Measurements from ENCODE around the gene HDGFL3. TPM values are rescaled to one million over a fixed set of nuclear protein-coding genes. Genes with fewer than 3 reads are reported as not detected.

Gene HDGFL3
- 49.8 to 80.7 TPM (median 56.0 TPM) in 5 replicates for total RNA-seq (2022; extraction: Qiagen RNA extraction; ENCODE audit: low read depth)

GRCh38 chr15:83207660-83208366, at the start of gene HDGFL3:
Gene HDGFL3 (minus strand): TSS chr15:83207823. CDS start chr15:83207414, 409 bp downstream.

GRCh38 chr15:83106994-83107840, 100.4 kb downstream of the HDGFL3 start, which contains the start of gene TM6SF1:
Gene TM6SF1 (plus strand): TSS chr15:83107645. CDS start chr15:83107681, 36 bp downstream.

Other genes with a start within 250 kb of the HDGFL3 start
- 39.0 to 61.3 TPM (median 43.3 TPM) in 5 replicates for gene RAMAC, start 221.6 kb downstream of the HDGFL3 start, total RNA-seq (2022; extraction: Qiagen RNA extraction; ENCODE audit: low read depth)
- gene C15orf40, start 196.2 kb downstream of the HDGFL3 start, total RNA-seq (2022; extraction: Qiagen RNA extraction; ENCODE audit: low read depth) = 42.1 to 56.1 TPM (median 47.1 TPM) in 5 replicates
- gene BTBD1, start 140.6 kb downstream of the HDGFL3 start, total RNA-seq (2022; extraction: Qiagen RNA extraction; ENCODE audit: low read depth) = 51.4 to 65.4 TPM (median 55.2 TPM) in 5 replicates
- gene TM6SF1, start 100.2 kb downstream of the HDGFL3 start, total RNA-seq (2022; extraction: Qiagen RNA extraction; ENCODE audit: low read depth) = 0.05 to 0.10 TPM in 2 of 5 replicates, not detected in the others
- gene BNC1, start 76.8 kb upstream of the HDGFL3 start, total RNA-seq (2022; extraction: Qiagen RNA extraction; ENCODE audit: low read depth) = 0.29 to 0.52 TPM (median 0.50 TPM) in 5 replicates
- gene SH3GL3, start 239.5 kb upstream of the HDGFL3 start, total RNA-seq (2022; extraction: Qiagen RNA extraction; ENCODE audit: low read depth) = 0.50 to 0.96 TPM (median 0.76 TPM) in 5 replicates

All from A549 treated with CpdA at 1 μM for 4 hours (cell line).